Loucy (cell line): ENCODE results near the gene KCNQ4.

ENCODE experiments used
- EZH2phosphoT487 ChIP-seq: fragments of 200-600 bp; IDR thresholded peaks from 2 replicates; pipeline ENCODE4 v1.6.1; 2018; ENCODE audit warnings: antibody characterized with exemption, mild to moderate bottlenecking, moderate library complexity, borderline replicate concordance
- TF ChIP-seq, protein P1 (sequence below): fragments of 200-600 bp; sonication (generic); conservative IDR thresholded peaks from 2 replicates; pipeline ENCODE4 v1.5.1; 2014; ENCODE audit warnings: mild to moderate bottlenecking, antibody characterized with exemption, low read length

GRCh38 chr1:40886318-40887011 lies 102.9 kb downstream of the KCNQ4 start:
- TF ChIP-seq, protein P1, sequence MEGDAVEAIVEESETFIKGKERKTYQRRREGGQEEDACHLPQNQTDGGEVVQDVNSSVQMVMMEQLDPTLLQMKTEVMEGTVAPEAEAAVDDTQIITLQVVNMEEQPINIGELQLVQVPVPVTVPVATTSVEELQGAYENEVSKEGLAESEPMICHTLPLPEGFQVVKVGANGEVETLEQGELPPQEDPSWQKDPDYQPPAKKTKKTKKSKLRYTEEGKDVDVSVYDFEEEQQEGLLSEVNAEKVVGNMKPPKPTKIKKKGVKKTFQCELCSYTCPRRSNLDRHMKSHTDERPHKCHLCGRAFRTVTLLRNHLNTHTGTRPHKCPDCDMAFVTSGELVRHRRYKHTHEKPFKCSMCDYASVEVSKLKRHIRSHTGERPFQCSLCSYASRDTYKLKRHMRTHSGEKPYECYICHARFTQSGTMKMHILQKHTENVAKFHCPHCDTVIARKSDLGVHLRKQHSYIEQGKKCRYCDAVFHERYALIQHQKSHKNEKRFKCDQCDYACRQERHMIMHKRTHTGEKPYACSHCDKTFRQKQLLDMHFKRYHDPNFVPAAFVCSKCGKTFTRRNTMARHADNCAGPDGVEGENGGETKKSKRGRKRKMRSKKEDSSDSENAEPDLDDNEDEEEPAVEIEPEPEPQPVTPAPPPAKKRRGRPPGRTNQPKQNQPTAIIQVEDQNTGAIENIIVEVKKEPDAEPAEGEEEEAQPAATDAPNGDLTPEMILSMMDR, result no peak
- no peak for TF ChIP-seq EZH2phosphoT487
